Measurements from ENCODE around the gene FGF10.

Gene FGF10

GRCh38 chr5:44389090-44389822 lies at the start of gene FGF10:
Gene FGF10, minus strand, starts transcription at chr5:44389420. Its CDS starts 738 bp downstream, at chr5:44388682.
- in situ Hi-C loops (cut with MboI; ENCODE audit: low sequenced_read_pairs), result no loop called here

- in situ Hi-C loops (cut with MboI; ENCODE audit: low sequenced_read_pairs), result no loop called here
These were observed 37.7 kb upstream of the FGF10 start for GRCh38 chr5:44426944-44427343.

DNA sequence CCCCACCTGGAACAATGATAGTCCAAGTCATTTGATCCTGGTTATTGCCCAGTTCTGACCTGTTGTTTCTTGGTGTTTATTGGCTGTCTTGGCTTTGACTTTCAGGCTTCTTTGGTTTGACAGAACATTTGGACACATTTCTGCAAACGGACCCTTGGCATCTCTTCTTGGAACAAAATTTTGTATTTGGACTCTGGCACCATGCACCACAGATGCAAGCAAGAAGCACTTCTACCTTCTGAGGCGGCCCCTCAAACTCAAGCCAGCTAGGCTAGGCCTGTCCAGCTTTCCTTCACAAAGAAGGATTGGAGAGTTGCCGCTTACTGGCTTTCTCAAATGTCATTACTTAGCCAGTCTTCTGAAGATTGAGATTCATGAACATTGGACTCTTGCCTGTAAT lies 23.1 kb upstream of the FGF10 start:
- in situ Hi-C loops (cut with MboI; ENCODE audit: low sequenced_read_pairs), result no loop called here

GRCh38 chr5:44402084-44402483 lies 12.9 kb upstream of the FGF10 start:
- in situ Hi-C loops (cut with MboI; ENCODE audit: low sequenced_read_pairs), result no loop called here

- in situ Hi-C loops (cut with MboI; ENCODE audit: low sequenced_read_pairs), result no loop called here
These were observed 12.4 kb upstream of the FGF10 start for GRCh38 chr5:44401611-44402010.

- in situ Hi-C loops (cut with MboI; ENCODE audit: low sequenced_read_pairs), result no loop called here
These were observed 9.2 kb upstream of the FGF10 start for GRCh38 chr5:44398382-44398781.

DNA sequence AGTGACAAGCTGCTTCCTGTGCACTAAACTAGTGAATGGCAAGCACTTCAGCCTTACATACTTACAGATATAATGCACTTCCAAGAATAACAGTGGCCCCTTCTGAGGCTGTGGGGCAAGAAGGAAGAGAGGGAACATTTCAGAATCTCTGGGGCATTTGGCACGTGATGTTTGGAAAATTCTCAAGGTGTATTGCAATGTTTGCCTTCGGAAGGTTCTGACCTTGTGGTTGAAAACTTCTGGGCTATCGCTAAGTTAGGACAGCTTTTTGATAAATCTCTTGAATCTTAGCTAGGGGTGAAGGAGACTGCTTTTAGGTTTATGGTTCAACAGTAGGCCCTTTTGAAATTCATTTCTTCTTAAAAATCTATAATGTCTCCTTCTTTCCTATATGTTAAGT lies 7.1 kb upstream of the FGF10 start:
- in situ Hi-C loops (cut with MboI; ENCODE audit: low sequenced_read_pairs), result no loop called here

- in situ Hi-C loops (cut with MboI; ENCODE audit: low sequenced_read_pairs), result no loop called here
These were observed 1.1 kb upstream of the FGF10 start for GRCh38 chr5:44390351-44390750.

DNA sequence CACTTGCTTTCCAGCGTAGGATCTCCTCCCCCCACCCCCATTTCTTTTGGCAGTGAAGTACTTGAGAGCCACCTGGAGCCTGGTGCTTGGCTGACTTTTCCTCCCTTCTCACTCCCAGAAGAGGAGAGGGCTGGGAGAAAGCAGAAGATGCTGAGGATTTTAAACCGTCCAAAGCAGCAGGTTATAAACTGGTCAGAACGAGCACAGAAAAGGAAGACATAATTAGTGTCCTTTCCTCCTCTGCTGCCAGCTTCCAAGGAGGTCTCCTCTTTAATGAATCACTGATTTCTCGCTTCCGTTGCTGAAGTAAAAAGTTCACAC lies 563 bp upstream of the FGF10 start:
- in situ Hi-C loops (cut with MboI; ENCODE audit: low sequenced_read_pairs), result no loop called here

GRCh38 chr5:44388321-44389089 lies 715 bp downstream of the FGF10 start:
- in situ Hi-C loops (cut with MboI; ENCODE audit: low sequenced_read_pairs), result no loop called here

DNA sequence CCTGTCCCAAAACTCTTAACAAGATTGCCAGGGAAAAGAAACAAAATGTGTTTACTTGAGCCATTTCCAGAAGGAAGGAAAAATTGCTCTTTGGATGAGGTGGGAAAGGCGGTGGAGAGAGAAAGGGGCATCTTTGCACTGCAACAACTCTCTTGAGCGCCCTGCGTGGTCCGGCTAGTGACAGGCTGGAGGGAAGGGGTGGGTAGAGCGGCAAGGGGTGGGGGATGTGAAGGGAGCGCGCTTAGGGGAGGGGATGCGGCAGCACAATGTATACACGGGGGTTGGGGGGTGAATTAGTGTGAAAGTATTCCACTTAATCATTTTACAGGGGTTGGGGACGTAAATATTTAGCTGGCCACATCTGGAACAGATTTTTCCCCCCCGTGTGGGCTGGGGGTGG lies 1.3 kb downstream of the FGF10 start:
- in situ Hi-C loops (cut with MboI; ENCODE audit: low sequenced_read_pairs), result no loop called here

DNA sequence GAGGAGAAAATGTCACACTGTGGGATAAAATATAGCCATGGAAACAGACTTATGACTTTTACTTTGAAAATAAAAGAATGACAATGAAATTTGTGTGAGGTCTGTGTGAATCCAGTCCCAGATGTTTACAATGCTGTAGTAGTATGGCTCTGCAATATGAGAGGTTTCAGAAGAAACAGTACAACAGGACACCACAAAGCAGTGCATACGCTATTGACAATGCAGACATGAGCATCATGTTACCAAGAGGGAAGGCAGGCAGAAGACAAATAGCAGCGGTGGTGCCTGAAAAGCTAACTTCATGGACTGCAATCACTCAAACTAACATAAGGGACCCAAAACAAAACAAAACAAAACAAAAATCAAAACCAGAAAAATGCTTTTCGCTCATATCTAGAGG lies 1.8 kb downstream of the FGF10 start:
- in situ Hi-C loops (cut with MboI; ENCODE audit: low sequenced_read_pairs), result no loop called here

DNA sequence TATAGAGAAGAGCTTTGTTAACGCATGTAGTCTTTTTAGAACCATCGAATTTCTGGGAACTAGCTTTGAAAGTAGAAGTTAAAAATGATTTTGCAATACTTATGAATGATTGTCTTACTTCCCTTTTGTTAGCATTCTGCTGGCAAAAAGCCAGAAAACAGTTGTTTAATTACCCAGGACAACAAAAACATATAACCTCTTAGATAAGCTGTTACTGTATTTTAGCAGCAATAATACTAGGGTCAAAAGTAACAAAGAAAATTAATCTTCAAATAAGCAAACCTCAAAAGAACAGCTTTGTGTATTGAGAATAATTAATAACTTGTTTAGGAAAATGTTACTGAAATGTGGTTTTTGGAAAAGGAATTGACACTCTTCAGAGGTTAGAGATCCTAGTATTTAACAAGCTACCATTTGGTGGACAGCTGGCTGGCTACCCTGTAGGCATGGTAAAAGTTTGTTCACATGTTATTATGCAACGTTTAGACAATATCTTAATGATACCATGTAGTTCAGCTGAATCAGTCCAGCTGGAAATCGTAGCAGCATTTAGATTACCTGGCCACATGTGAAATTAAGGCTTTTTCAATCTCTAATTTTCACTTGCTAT lies 3.8 kb downstream of the FGF10 start:
- in situ Hi-C loops (cut with MboI; ENCODE audit: low sequenced_read_pairs), result no loop called here

DNA sequence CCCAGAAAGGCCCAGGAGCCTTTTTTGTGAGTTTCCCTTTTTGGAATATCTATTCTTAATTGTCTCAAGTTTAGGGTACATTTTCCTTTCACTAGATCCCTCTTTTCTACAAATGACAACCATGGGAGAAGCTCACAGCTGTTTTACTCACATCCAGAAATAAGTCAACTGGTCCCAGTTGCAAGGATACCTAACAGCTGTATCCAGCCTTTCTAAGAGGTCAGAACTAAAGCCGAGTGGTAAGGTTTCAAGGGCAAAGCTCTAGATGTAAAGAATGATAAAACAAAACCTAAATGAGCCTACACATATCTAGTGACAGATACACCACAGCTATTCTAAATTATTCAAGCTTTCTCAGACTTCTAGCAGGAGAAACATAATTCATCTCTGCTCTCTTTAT lies 4.4 kb downstream of the FGF10 start:
- in situ Hi-C loops (cut with MboI; ENCODE audit: low sequenced_read_pairs), result no loop called here

GRCh38 chr5:44382894-44383293 lies 6.3 kb downstream of the FGF10 start:
- in situ Hi-C loops (cut with MboI; ENCODE audit: low sequenced_read_pairs), result no loop called here

GRCh38 chr5:44377057-44377456 lies 12.2 kb downstream of the FGF10 start:
- in situ Hi-C loops (cut with MboI; ENCODE audit: low sequenced_read_pairs), result no loop called here

GRCh38 chr5:44372028-44372427 lies 17.2 kb downstream of the FGF10 start:
- in situ Hi-C loops (cut with MboI; ENCODE audit: low sequenced_read_pairs), result no loop called here

DNA sequence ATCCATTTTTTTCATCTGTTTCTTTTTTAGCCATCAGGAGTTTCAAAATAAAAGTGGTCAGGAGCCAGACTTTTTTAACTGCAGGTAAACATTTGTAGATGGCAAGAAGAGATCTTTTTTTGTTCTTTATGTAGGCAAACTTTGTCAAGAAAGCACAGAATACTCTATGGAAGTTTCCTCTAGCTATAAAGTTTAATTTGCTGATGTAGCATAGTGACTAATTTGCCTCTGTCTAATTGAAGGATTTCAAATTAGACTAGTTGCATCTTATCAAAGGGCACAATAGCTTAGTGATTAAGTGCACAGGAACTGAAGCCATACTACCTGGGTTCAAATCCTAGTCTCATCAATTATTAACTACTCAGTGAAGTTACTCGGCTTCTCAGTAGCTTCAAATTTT lies 22.0 kb downstream of the FGF10 start:
- in situ Hi-C loops (cut with MboI; ENCODE audit: low sequenced_read_pairs), result no loop called here

DNA sequence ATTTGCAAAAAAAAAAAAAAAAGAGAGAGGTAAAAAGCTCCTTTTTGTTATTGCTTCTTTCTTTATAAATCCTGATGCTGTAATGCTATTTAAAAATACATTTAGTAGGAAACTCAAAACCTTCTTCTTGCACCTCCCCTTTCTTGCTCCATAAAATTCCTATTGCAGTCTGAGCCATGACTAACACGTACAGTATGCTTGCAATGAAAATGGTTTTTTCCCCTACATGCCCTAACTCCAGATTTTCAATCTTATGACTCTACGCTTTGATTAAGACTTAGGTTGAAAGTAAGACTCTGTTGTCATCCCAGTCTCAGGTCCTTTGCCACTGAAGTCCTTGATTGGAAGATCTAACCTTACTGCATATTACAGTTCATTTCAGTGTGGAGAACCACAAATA lies 23.9 kb downstream of the FGF10 start:
- in situ Hi-C loops (cut with MboI; ENCODE audit: low sequenced_read_pairs), result no loop called here

DNA sequence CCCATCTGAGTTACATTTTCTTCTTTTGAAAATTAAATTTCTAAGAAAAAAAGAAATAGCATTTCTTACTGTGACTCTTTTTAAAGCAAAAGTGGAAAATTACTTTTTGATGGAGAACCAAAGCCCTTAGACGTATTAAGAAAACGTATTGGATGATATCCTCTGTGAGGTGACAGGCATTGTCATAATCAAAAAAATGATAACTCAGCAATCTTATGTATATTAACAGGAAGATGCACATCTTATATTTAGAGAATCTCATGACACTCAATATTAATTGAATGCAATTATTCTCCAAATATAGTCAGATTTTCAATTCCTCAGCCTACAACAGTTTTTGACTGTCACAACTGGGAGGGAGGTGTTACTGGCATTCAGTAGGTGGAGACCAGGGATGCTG lies 25.1 kb downstream of the FGF10 start:
- in situ Hi-C loops (cut with MboI; ENCODE audit: low sequenced_read_pairs), result no loop called here

- in situ Hi-C loops (cut with MboI; ENCODE audit: low sequenced_read_pairs), result no loop called here
These were observed 27.7 kb downstream of the FGF10 start for GRCh38 chr5:44361342-44362001.

DNA sequence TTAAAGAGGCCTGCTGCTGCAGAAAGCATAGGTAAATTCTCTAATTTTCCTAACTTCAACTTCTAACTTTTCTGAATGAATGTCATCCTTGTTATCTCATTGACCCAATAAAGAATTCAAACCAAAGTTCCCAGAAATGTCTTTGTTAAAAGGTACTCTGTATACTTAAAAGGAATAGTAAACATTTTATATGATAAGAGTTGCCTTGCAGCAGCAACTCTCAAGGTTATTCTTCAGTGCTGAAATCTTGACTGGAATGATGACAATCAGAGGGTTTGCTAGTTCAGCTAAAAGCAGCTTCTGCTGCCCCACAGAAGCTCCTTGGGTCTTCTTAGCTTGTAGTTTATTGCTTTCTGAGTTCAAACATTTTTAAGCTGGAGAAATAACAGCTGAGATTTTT lies 28.3 kb downstream of the FGF10 start:
- in situ Hi-C loops (cut with MboI; ENCODE audit: low sequenced_read_pairs), result no loop called here

Data from HL-60/S4 treated with phorbol 12-myristate 13-acetate at 8.2 ng/mL for 4 days and 3 days (cell line).